GM12878 (cell line): ENCODE results near the gene KIRREL2. TPM values are rescaled to one million over a fixed set of nuclear protein-coding genes. Genes with fewer than 3 reads are reported as not detected.
A peak's percentile ranks its signal among the peaks of the same experiment; 100 is the strongest.

ENCODE experiments used
- ATAC-seq: fragments of 200-7000 bp; cut with Tn5 transposase; 3 replicates; pipeline ENCODE4 v1.9.1; 2020; ENCODE audit warnings: mild to moderate bottlenecking, moderate library complexity
- BruUV-seq: library from RNA; stranded (reverse); fragments of 400-500 nt; replicated peaks from 2 replicates; lab custom pipeline; 2021; lab: Mats Ljungman, UMichigan
- CTCF ChIA-PET: fragments of 300-600 bp; sonication (Branson Sonifier 250); formaldehyde crosslinking; extraction: SDS; loops from one replicate; lab custom pipeline; 2021; ENCODE audit warnings: inconsistent platforms; lab: Yijun Ruan, JAX
- POLR2A ChIA-PET: fragments of 350-600 bp; formaldehyde crosslinking; extraction: SDS; loops from one replicate; lab custom pipeline; 2021; ENCODE audit warnings: inconsistent platforms; lab: Charles Lee
- RAD21 ChIA-PET: fragments of 300-600 bp; sonication (Branson Sonifier 250); formaldehyde crosslinking; loops from one replicate; lab custom pipeline; 2023; ENCODE audit warnings: antibody characterized with exemption; ENCODE audit not compliant: unreplicated experiment; lab: Charles Lee
- SMC1A ChIA-PET: fragments of 300-600 bp; sonication (Branson Sonifier 250); formaldehyde crosslinking; loops from one replicate; lab custom pipeline; 2023; ENCODE audit not compliant: unreplicated experiment, uncharacterized antibody; lab: Charles Lee
- DNase-seq: peaks from one replicate; pipeline ENCODE4 v3.0.0-alpha.2; 2011; ENCODE audit warnings: low read depth, low spot score
- FAIRE-seq: peaks from 3 replicates; lab custom pipeline; 2011; peaks lifted over from hg19 to GRCh38; lab: Jason Lieb, UNC
- H2AFZ ChIP-seq: 2 replicates; pipeline ENCODE4 v1.6.0; 2011; ENCODE audit warnings: low read depth, low read length, control low read depth; ENCODE audit not compliant: control insufficient read depth
- H3K27ac ChIP-seq: 2 replicates; pipeline ENCODE4 v1.5.1; 2011; ENCODE audit warnings: control low read depth; ENCODE audit not compliant: control insufficient read depth, insufficient read depth
- H3K27me3 ChIP-seq, 2 experiments: replicated peaks in 1 of 2; 2 replicates each; pipeline versions ENCODE4 v1.6.0 to v1.6.1; 2011; ENCODE audit warnings: low read length in 1 of 2; ENCODE audit not compliant: control insufficient read depth in 2 of 2, insufficient read depth in 2 of 2
- H3K36me3 ChIP-seq, 2 experiments: 2 replicates each; pipeline ENCODE4 v1.5.1; 2011; ENCODE audit warnings: low read length in 1 of 2; ENCODE audit not compliant: control insufficient read depth in 2 of 2, insufficient read depth in 2 of 2
- H3K4me1 ChIP-seq: 2 replicates; pipeline ENCODE4 v1.6.1; 2011; ENCODE audit warnings: mild to moderate bottlenecking, low read length, moderate library complexity, mixed read lengths; ENCODE audit not compliant: control insufficient read depth, insufficient read depth
- H3K4me2 ChIP-seq: 2 replicates; pipeline ENCODE4 v1.6.0; 2011; ENCODE audit warnings: control low read depth; ENCODE audit not compliant: control insufficient read depth, insufficient read depth
- H3K4me3 ChIP-seq: fragments of 200-600 bp; sonication (generic); 2 replicates; pipeline ENCODE4 v1.5.1; 2016
- H3K79me2 ChIP-seq: 2 replicates; pipeline ENCODE4 v1.6.0; 2011; ENCODE audit warnings: low read length; ENCODE audit not compliant: control insufficient read depth, insufficient read depth
- H3K9ac ChIP-seq: 2 replicates; pipeline ENCODE4 v1.8.0; 2011; ENCODE audit warnings: low read length, control low read depth, mixed read lengths; ENCODE audit not compliant: control insufficient read depth, insufficient read depth
- H3K9me3 ChIP-seq: replicated peaks from 3 replicates; pipeline ENCODE4 v1.5.1; 2011; ENCODE audit warnings: mild to moderate bottlenecking, low read length; ENCODE audit not compliant: control insufficient read depth, insufficient read depth
- H4K20me1 ChIP-seq: 2 replicates; pipeline ENCODE4 v1.6.0; 2011; ENCODE audit not compliant: control insufficient read depth, insufficient read depth
- BHLHE40 ChIP-seq, 2 experiments: fragments of 450-650 bp in 1 of 2; IDR thresholded peaks; 2 replicates each; pipeline ENCODE4 v1.6.1; 2011 to 2017; ENCODE audit warnings: low read depth in 2 of 2, borderline replicate concordance in 1 of 2, improper control_type of control experiment in 1 of 2, low read length in 1 of 2, mild to moderate bottlenecking in 1 of 2
- CREB1 ChIP-seq: IDR thresholded peaks from 2 replicates; pipeline ENCODE4 v1.6.1; 2012; ENCODE audit warnings: low read depth, mild to moderate bottlenecking, inconsistent platforms
- DPF2 ChIP-seq: fragments of 450-650 bp; IDR thresholded peaks from 2 replicates; pipeline ENCODE4 v1.6.1; 2017; ENCODE audit warnings: mild to moderate bottlenecking
- GATAD2B ChIP-seq: fragments of 450-650 bp; conservative IDR thresholded peaks from 2 replicates; pipeline ENCODE4 v1.6.1; 2017; ENCODE audit warnings: low read depth, mild to moderate bottlenecking, moderate library complexity
- MXI1 ChIP-seq: fragments of 150-350 bp; IDR thresholded peaks from 2 replicates; pipeline ENCODE4 v1.6.1; 2011; ENCODE audit warnings: low read depth, mild to moderate bottlenecking, inconsistent platforms, low read length, improper control_type of control experiment
- NFYB ChIP-seq: IDR thresholded peaks from 2 replicates; pipeline ENCODE4 v1.6.1; 2011; ENCODE audit warnings: low read depth, mild to moderate bottlenecking, low read length, improper control_type of control experiment, moderate library complexity; ENCODE audit not compliant: insufficient read depth
- RAD21 ChIP-seq: IDR thresholded peaks from 2 replicates; pipeline ENCODE4 v1.6.1; 2011; ENCODE audit warnings: mild to moderate bottlenecking, low read depth, low read length, moderate library complexity; ENCODE audit not compliant: insufficient read depth
- RCOR1 ChIP-seq: conservative IDR thresholded peaks from 2 replicates; pipeline ENCODE4 v1.6.1; 2012; ENCODE audit warnings: low read depth, low read length, improper control_type of control experiment
- RUNX3 ChIP-seq: IDR thresholded peaks from 2 replicates; pipeline ENCODE4 v1.6.1; 2012; ENCODE audit warnings: low read length, inconsistent platforms
- SMC3 ChIP-seq: IDR thresholded peaks from 2 replicates; pipeline ENCODE4 v1.6.1; 2011; ENCODE audit warnings: low read length, improper control_type of control experiment, borderline replicate concordance
- WGBS: methylation state at CpG from one replicate; pipeline ENCODE4 v1.1.6; 2016; ENCODE audit warnings: low lambda C conversion rate; ENCODE audit not compliant: insufficient replicate concordance, insufficient coverage; ENCODE audit errors: missing lambda C conversion rate; 5-methylcytosine and 5-hydroxymethylcytosine counted together
- in situ Hi-C: fragments of 300-500 bp; cut with MboI; formaldehyde crosslinking; loops from 9 replicates; pipeline ENCODE4 v1.14.3; 2018; ENCODE audit warnings: mixed read lengths
- intact Hi-C: fragments of 100-400 bp; cut with micrococcal nuclease; formaldehyde crosslinking; loops from one replicate; pipeline ENCODE4 v1.14.2; 2022; ENCODE audit not compliant: unreplicated experiment
- polyA plus RNA-seq, 11 experiments: library from polyadenylated mRNA; depleted of rRNA in 4 of 11; unstranded in 6 of 11; stranded (reverse) in 5 of 11; fragments of >200 nt; fragmentation: Nextera tagmentation in 4 of 11; fragmentation: Illumina TruSeq in 1 of 11; extraction: Ambion mirVana in 4 of 11; extraction: Trizol in 1 of 11; gene quantifications; 1 replicate in 1 of 11; 2 replicates in 10 of 11; pipeline versions ENCODE4 v1.2.1 to v1.2.3, GENCODE V29; 2011 to 2016; ENCODE audit warnings: inconsistent platforms in 2 of 11, missing spikeins in 2 of 11, low read depth in 1 of 11
- total RNA-seq, 4 experiments: library from RNA; depleted of rRNA in 3 of 4; stranded (reverse); fragments of >200 nt in 3 of 4; fragmentation: Illumina TruSeq in 1 of 4; extraction: Trizol in 1 of 4; gene quantifications; 2 replicates each; pipeline versions ENCODE4 v1.2.1 to v1.2.3, GENCODE V29; 2013 to 2021
- TF ChIP-seq, protein P1 (sequence below): IDR thresholded peaks from 2 replicates; pipeline ENCODE4 v1.6.1; 2012; ENCODE audit warnings: low read depth, low read length, improper control_type of control experiment
- TF ChIP-seq, protein P2 (sequence below), 3 experiments: IDR thresholded peaks in 2 of 3; conservative IDR thresholded peaks in 1 of 3; 2 replicates each; pipeline ENCODE4 v1.5.1; 2011; ENCODE audit warnings: low read depth in 3 of 3, low read length in 3 of 3, mild to moderate bottlenecking in 3 of 3, control low read depth in 2 of 3, moderate library complexity in 2 of 3, inconsistent platforms in 1 of 3, mixed read lengths in 1 of 3; ENCODE audit not compliant: control insufficient read depth in 2 of 3, insufficient read depth in 1 of 3; ENCODE audit errors: extremely low read depth in 1 of 3

Gene KIRREL2
- total and polyA plus RNA-seq, 10 of the 15 experiments (the other 5 are each of a cell fraction or from before 2014, with no cell fraction given) = 0.03 to 0.06 TPM; not detected in 8

DNA sequence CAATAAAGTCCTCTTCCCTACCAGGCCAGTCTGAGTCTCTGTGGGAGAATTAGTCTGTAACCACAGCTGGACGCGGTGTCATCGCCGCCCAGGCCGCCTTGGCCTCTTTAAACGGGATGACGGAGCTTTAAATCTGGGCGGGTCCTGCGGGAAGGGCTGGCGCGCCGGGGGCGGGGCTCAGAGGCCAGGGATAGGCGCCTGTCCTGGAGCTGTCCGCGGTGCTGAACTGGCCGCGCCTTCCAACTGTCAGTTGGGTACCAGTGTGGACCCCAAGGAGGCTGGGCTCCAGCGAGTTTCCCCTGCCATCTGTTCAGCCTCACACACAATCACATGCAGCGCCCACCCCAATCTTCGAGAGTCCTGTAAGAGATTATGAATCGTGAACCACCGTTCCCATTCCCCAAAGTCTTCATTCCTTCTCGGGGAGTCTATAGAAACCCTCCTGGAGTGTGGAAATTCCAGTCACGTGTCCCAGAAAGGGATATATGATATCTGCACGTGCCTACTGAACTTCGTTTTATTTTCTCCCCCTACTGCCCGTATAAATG, 23.1 kb downstream of the KIRREL2 start (continued):
- 0 out of 2 replicates have a peak, but pooled peaks have one; percentile 14 for TF ChIP-seq NFYB
- TF ChIP-seq MXI1 = peak; percentile 74
- TF ChIP-seq, protein P1, sequence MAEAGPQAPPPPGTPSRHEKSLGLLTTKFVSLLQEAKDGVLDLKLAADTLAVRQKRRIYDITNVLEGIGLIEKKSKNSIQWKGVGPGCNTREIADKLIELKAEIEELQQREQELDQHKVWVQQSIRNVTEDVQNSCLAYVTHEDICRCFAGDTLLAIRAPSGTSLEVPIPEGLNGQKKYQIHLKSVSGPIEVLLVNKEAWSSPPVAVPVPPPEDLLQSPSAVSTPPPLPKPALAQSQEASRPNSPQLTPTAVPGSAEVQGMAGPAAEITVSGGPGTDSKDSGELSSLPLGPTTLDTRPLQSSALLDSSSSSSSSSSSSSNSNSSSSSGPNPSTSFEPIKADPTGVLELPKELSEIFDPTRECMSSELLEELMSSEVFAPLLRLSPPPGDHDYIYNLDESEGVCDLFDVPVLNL = 0 out of 2 replicates have a peak, but pooled peaks have one; percentile 25
- peak; percentile 45; the same call in 1 of the 2 replicates for TF ChIP-seq CREB1
- peak in 1 of 2 experiments; percentile 13; a peak in 1 of 4 replicates for TF ChIP-seq BHLHE40 (IDR thresholded peaks at IDR 0.05; ENCODE audit: borderline replicate concordance in 1 of 2, low read depth in 2 of 2, low read length in 1 of 2)
- no peak for TF ChIP-seq DPF2
- 0 out of 2 replicates have a peak, but pooled peaks have one; percentile 52 for TF ChIP-seq RCOR1

DNA sequence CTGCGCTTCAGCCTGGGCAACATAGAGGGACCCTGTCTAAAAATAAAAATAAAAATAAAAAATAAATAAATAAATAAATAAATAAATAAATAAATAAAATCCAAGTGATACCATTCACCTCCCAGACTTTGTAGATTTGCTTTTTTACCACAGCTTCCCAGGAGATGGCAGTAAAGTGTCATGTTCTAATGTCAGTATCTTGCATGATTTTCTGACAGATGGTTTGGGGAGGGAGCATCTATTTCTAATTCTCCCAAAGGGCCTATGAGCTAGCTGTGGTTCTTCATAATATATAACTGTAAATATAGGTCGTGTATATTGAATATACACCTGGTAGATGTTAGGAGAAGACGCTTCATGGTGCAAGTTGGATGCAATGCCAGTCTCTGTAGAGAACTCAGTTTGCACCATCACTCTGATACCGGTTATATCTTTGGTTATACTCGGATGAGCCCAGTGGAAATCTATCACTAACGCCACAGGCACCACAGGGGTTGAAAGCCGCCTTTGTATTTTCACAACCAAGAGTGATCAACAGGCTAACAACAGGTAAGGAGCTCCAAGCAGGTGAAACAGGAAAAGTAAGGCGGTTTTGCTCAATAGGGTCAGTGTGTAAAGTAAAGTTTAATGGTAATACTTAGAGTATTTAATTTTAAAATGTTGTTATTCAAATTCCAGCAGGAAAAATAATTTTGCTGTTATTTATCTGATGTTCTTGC, 25.6 kb downstream of the KIRREL2 start:
- no peaks in the 10 kb centered on the region for H3K79me2 ChIP-seq
- BruUV-seq = no TSS peak
- POLR2A ChIA-PET = interaction anchor here (2.9 kb wide), 1 partner anchor 49 kb away, joined by 12 read pairs; no protein-coding TSS in a partner anchor
- no peak overlapping the region for H2AFZ ChIP-seq
- no peak overlapping the region for H3K4me2 ChIP-seq
- DNase-seq (peak; percentile 33), ATAC-seq (peak; percentile 55), FAIRE-seq (peak; percentile 93)
- CTCF ChIA-PET = interaction anchor here (0.6 to 9.6 kb wide), 18 partner anchors 9 to 701 kb away, joined by 3 to 145 read pairs (median 4); partner anchors contain the start of gene LIN37
- H3K27ac ChIP-seq = no peak overlapping the region
- H3K4me3 ChIP-seq = no peak overlapping the region
- 0 out of 4 replicates have a peak, but pooled peaks cover 0 to 1% of the 10 kb centered on the region in 2 experiments for H3K36me3 ChIP-seq
- H3K4me1 ChIP-seq = no peaks in the 10 kb centered on the region
- TF ChIP-seq RUNX3 (peak; percentile 42), RAD21 (peak; percentile 95), SMC3 (peak; percentile 96), GATAD2B (no peak)
- TF ChIP-seq, protein P2, sequence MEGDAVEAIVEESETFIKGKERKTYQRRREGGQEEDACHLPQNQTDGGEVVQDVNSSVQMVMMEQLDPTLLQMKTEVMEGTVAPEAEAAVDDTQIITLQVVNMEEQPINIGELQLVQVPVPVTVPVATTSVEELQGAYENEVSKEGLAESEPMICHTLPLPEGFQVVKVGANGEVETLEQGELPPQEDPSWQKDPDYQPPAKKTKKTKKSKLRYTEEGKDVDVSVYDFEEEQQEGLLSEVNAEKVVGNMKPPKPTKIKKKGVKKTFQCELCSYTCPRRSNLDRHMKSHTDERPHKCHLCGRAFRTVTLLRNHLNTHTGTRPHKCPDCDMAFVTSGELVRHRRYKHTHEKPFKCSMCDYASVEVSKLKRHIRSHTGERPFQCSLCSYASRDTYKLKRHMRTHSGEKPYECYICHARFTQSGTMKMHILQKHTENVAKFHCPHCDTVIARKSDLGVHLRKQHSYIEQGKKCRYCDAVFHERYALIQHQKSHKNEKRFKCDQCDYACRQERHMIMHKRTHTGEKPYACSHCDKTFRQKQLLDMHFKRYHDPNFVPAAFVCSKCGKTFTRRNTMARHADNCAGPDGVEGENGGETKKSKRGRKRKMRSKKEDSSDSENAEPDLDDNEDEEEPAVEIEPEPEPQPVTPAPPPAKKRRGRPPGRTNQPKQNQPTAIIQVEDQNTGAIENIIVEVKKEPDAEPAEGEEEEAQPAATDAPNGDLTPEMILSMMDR (IDR thresholded peaks at IDR 0.05 in 2 of 3, conservative IDR thresholded peaks at IDR 0.05 in 1 of 3; ENCODE audit: control insufficient read depth in 2 of 3, extremely low read depth in 1 of 3, insufficient read depth in 1 of 3, low read depth in 3 of 3, low read length in 3 of 3) = peak; percentile 41 to 72 (median 54); a peak in 5 of 6 replicates
- SMC1A ChIA-PET = interaction anchor here (0.6 to 6.7 kb wide), 12 partner anchors 12 to 232 kb away, joined by 3 to 90 read pairs (median 4); partner anchors contain the start of genes POLR2I and THAP8
- RAD21 ChIA-PET = interaction anchor here (0.9 to 7.3 kb wide), 9 partner anchors 16 to 233 kb away, joined by 3 to 107 read pairs (median 4); partner anchors contain the start of genes LIN37, POLR2I and TBCB
- in situ Hi-C loops (no loop called here), intact Hi-C loops (loop anchor here (1.0 to 5.0 kb wide), 2 partner anchors 49 to 190 kb away; no protein-coding TSS in a partner anchor)
- 0 out of 2 replicates have a peak, but pooled peaks cover 3% of the 10 kb centered on the region for H4K20me1 ChIP-seq
- no peaks in the 10 kb centered on the region for H3K9me3 ChIP-seq
- no peak overlapping the region for H3K9ac ChIP-seq
- H3K27me3 ChIP-seq = no peaks in the 10 kb centered on the region
- WGBS = 4% methylated on average over 8 of the region's 8 CpGs
